ENCODE results near the gene PTPRE. TPM values are rescaled to one million over a fixed set of nuclear protein-coding genes. Genes with fewer than 3 reads are reported as not detected.

Gene PTPRE
- total RNA-seq, 2 donors from 2014 or later: 6.5 to 8.9 TPM

- no peaks in the 10 kb centered on the region for H3K4me1 ChIP-seq
- H3K9me3 ChIP-seq: no peaks in the 10 kb centered on the region
- no peaks in the 10 kb centered on the region for H3K27me3 ChIP-seq
- WGBS, 2 donors: 28 to 48% methylated on average over 1 of the region's 1 CpG
- no peaks in the 10 kb centered on the region for H3K36me3 ChIP-seq (replicated peaks in 1 of 2; ENCODE audit: insufficient read depth in 1 of 2, low read depth in 2 of 2)
- no peak overlapping the region for H3K4me3 ChIP-seq
- TF ChIP-seq, protein P1, sequence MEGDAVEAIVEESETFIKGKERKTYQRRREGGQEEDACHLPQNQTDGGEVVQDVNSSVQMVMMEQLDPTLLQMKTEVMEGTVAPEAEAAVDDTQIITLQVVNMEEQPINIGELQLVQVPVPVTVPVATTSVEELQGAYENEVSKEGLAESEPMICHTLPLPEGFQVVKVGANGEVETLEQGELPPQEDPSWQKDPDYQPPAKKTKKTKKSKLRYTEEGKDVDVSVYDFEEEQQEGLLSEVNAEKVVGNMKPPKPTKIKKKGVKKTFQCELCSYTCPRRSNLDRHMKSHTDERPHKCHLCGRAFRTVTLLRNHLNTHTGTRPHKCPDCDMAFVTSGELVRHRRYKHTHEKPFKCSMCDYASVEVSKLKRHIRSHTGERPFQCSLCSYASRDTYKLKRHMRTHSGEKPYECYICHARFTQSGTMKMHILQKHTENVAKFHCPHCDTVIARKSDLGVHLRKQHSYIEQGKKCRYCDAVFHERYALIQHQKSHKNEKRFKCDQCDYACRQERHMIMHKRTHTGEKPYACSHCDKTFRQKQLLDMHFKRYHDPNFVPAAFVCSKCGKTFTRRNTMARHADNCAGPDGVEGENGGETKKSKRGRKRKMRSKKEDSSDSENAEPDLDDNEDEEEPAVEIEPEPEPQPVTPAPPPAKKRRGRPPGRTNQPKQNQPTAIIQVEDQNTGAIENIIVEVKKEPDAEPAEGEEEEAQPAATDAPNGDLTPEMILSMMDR (IDR thresholded peaks at IDR 0.05): no peak
- TF ChIP-seq POLR2A (IDR thresholded peaks at IDR 0.05): no peak
- intact Hi-C loops (cut with DNase I): no loop called here
- DNase-seq (no peak), ATAC-seq (no peak)
- H3K27ac ChIP-seq: no peak overlapping the region
Measured at GRCh38 chr10:127959428-127959827, 52.5 kb downstream of the PTPRE start.

DNA sequence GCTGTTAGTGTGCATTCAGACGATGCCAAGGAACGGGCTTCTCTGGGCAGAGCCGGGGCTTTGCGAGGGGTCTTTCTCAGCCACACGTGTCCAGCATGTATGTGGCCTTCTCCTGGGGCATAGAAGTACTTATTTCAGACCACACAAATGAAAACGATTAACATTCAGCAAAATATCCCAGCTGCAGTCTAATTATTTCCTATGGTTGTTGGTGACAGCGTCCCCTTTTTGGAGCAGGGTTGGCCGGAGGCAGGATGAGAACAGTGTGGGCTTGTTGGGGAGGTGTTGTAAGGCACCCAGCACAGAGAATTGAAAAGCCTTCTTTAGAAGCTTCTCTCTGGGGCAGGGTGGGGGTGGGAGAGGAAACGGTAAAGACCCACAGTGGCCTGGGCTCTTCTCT is 54.2 kb downstream of the PTPRE start:
- Histone ChIP-seq H3K36me3 (replicated peaks in 1 of 2; ENCODE audit: insufficient read depth in 1 of 2, low read depth in 2 of 2) (no peaks in the 10 kb centered on the region), H3K4me3 (no peak overlapping the region), H3K27me3 (no peaks in the 10 kb centered on the region), H3K4me1 (no peaks in the 10 kb centered on the region), H3K27ac (no peak overlapping the region), H3K9me3 (no peaks in the 10 kb centered on the region)
- no peak for ATAC-seq
- DNase-seq: no peak
- WGBS, 2 donors: 66 to 75% methylated on average over 9 of the region's 9 CpGs
- TF ChIP-seq, protein P1 (IDR thresholded peaks at IDR 0.05): no peak
- no peak for TF ChIP-seq POLR2A (IDR thresholded peaks at IDR 0.05)
- intact Hi-C loops (cut with DNase I): no loop called here

- DNase-seq: no peak
- WGBS, 2 donors: 40 to 75% methylated on average over 1 to 13 of the region's 13 CpGs
- Histone ChIP-seq H3K4me3 (no peak overlapping the region), H3K9me3 (no peaks in the 10 kb centered on the region), H3K27me3 (no peaks in the 10 kb centered on the region), H3K27ac (no peak overlapping the region), H3K4me1 (no peaks in the 10 kb centered on the region), H3K36me3 (replicated peaks in 1 of 2; ENCODE audit: insufficient read depth in 1 of 2, low read depth in 2 of 2) (no peaks in the 10 kb centered on the region)
- no peak for ATAC-seq
- TF ChIP-seq, protein P1 (IDR thresholded peaks at IDR 0.05): no peak
- TF ChIP-seq POLR2A (IDR thresholded peaks at IDR 0.05): no peak
- intact Hi-C loops (cut with DNase I): no loop called here
Measured at GRCh38 chr10:127962205-127962604, 55.3 kb downstream of the PTPRE start.

DNA sequence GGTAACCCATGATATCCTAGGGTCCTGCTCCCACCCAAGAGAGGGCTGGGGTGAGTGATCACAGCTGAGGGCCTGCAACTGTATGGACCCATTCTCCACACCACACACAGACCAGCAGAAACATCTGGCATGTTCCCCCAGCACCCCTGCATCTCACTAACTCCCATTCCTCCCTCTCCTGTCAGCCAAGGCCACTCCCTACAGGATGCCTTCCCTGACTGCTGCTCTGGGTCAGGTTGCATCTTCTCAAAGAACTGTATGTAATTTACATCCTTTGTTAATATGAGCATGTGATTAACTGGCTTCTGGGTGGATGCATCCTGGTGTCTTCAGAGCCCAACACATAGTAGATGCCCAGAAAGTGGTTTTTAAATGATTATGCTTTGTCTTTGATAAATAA is 56.2 kb downstream of the PTPRE start:
- DNase-seq (no peak), ATAC-seq (no peak)
- TF ChIP-seq, protein P1 (IDR thresholded peaks at IDR 0.05): no peak
- no peak for TF ChIP-seq POLR2A (IDR thresholded peaks at IDR 0.05)
- no peaks in the 10 kb centered on the region for H3K36me3 ChIP-seq (replicated peaks in 1 of 2; ENCODE audit: insufficient read depth in 1 of 2, low read depth in 2 of 2)
- no peak overlapping the region for H3K4me3 ChIP-seq
- no peaks in the 10 kb centered on the region for H3K9me3 ChIP-seq
- intact Hi-C loops (cut with DNase I): no loop called here
- no peaks in the 10 kb centered on the region for H3K27me3 ChIP-seq
- no peak overlapping the region for H3K27ac ChIP-seq
- H3K4me1 ChIP-seq: no peaks in the 10 kb centered on the region

DNA sequence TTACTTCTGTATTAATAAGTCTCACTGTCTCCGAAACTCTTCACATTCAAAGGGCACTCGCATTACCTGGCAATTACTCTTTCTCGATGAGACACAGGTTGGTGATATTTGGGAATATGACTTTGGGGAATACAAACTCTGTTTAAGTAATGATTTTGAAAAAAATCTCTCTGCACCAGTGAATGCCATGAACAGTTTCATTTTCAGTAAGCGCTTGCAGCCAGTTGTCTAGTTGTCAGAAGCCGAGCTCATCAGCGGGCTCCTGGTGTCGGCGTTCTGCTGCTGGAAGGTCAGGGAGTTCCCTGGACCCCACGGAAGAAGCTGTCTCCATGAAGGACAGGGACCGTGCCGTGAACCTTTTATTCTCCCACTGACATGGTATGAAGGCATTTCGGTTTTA is 57.7 kb downstream of the PTPRE start:
- Histone ChIP-seq H3K27ac (no peak overlapping the region), H3K27me3 (no peaks in the 10 kb centered on the region), H3K9me3 (no peaks in the 10 kb centered on the region), H3K36me3 (replicated peaks in 1 of 2; ENCODE audit: insufficient read depth in 1 of 2, low read depth in 2 of 2) (no peaks in the 10 kb centered on the region), H3K4me3 (no peak overlapping the region), H3K4me1 (no peaks in the 10 kb centered on the region)
- DNase-seq: no peak
- WGBS, 2 donors: 69 to 78% methylated on average over 12 of the region's 12 CpGs
- ATAC-seq: no peak
- TF ChIP-seq, protein P1 (IDR thresholded peaks at IDR 0.05): no peak
- no peak for TF ChIP-seq POLR2A (IDR thresholded peaks at IDR 0.05)
- intact Hi-C loops (cut with DNase I): no loop called here

Data from body of pancreas (tissue), 4 donors.